BLaER1 treated with 17β-estradiol and CSF1 and Interleukin-3, amounts not matched to agents 10 nM and 100 nM (cell line): Measurements from ENCODE around the gene PRORP.
"Not testable (repeated sequence)": the region's sequence is repeated elsewhere in the genome, so short reads cannot be mapped to it uniquely, and the experiment has no call there.

Source experiments
- H3K27ac ChIP-seq, 11 experiments: shearing (Covaris generic); formaldehyde crosslinking; 2 replicates each; pipeline ENCODE4 v1.8.1; 2022
- H3K27me3 ChIP-seq, 11 experiments: shearing (Covaris generic); formaldehyde crosslinking; 2 replicates each; pipeline ENCODE4 v1.8.1; 2022
- H3K36me3 ChIP-seq, 11 experiments: shearing (Covaris generic); formaldehyde crosslinking; 2 replicates each; pipeline ENCODE4 v1.8.1; 2022
- H3K4me1 ChIP-seq, 10 experiments: shearing (Covaris generic); formaldehyde crosslinking; 2 replicates each; pipeline ENCODE4 v1.8.1; 2022
- H3K4me2 ChIP-seq, 11 experiments: shearing (Covaris generic); formaldehyde crosslinking; 2 replicates each; pipeline ENCODE4 v1.8.1; 2022
- H3K4me3 ChIP-seq, 10 experiments: shearing (Covaris generic); formaldehyde crosslinking; 2 replicates each; pipeline ENCODE4 v1.8.1; 2022
- H3K9ac ChIP-seq, 11 experiments: shearing (Covaris generic); formaldehyde crosslinking; 2 replicates each; pipeline ENCODE4 v1.8.1; 2022
- H3K9me3 ChIP-seq, 11 experiments: shearing (Covaris generic); formaldehyde crosslinking; replicated peaks in 1 of 11; 2 replicates each; pipeline ENCODE4 v1.8.1; 2022
- H4K20me1 ChIP-seq, 11 experiments: shearing (Covaris generic); formaldehyde crosslinking; 2 replicates each; pipeline ENCODE4 v1.8.1; 2022
- Cebpa-rat ChIP-seq, 11 experiments: shearing (Covaris generic); IDR thresholded peaks; 2 replicates each; pipeline ENCODE4 v1.8.1; 2022

The PRORP gene

DNA sequence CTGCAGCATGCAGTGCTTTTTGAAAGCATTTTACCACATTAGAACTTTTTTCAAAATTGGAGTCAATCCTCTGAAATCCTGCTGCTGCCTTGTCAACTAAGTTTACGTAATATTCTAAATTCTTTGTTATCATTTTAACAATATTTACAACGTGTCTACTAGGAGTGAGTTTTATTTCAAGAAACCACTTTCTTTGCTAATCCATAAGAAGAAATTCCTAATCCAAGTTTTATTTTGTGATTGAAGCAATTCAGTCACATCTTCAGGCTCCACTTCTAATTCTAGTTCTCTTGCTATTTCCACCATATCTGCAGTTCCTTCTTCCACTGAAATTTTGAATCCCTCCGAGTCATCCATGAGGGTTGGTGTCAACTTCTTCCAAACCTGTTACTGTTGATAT lies 25.4 kb downstream of the PRORP start:
- no peak for TF ChIP-seq Cebpa-rat (IDR thresholded peaks at IDR 0.05)
- H4K20me1 ChIP-seq: no peaks in the 10 kb centered on the region; a peak in 1 of 22 replicates
- no peaks in the 10 kb centered on the region for H3K27me3 ChIP-seq
- H3K4me3 ChIP-seq: no peak overlapping the region
- peaks cover 58 to 93% (median 76%) of the 10 kb centered on the region in 11 experiments for H3K36me3 ChIP-seq
- no peaks in the 10 kb centered on the region for H3K4me1 ChIP-seq
- H3K9me3 ChIP-seq: peaks cover 5 to 23% (median 18%) of the 10 kb centered on the region in 11 experiments; a peak in 20 of 22 replicates
- no peak overlapping the region for H3K9ac ChIP-seq
- H3K27ac ChIP-seq: no peak overlapping the region
- no peak overlapping the region for H3K4me2 ChIP-seq

DNA sequence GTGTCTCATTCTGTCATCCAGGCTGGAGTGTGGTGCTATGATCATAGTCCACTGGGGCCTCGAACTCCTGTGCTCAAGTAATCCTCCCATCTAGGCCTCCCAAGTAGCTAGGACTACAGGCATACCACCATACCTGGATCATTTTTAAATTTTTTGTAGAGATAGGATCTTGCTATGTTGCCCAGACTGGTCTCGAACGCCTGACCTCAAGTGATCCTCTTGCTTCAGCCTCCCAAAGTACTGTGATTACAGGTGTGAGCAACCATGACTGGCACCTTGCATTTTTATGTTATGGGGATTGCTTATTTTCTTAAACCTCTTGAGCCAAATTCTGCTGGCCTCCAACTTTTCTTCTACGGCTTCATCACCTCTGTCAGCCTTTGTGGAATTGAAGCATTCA lies 26.9 kb downstream of the PRORP start:
- no peak for TF ChIP-seq Cebpa-rat (IDR thresholded peaks at IDR 0.05)

DNA sequence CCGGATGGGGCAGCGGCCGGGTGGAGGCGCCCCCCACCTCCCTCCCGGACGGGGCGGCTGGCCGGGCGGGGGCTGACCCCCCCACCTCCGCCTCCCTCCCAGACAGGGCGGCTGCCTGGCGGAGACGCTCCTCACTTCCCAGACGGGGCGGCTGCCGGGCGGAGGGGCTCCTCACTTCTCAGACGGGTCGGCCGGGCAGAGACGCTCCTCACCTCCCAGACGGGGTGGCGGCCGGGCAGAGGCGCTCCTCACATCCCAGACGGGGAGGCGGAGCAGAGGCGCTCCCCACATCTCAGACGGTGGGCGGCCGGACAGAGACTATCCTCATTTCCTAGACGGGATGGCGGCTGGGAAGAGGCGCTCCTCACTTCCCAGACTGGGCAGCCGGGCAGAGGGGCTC lies 30.2 kb downstream of the PRORP start:
- H4K20me1 ChIP-seq, H3K4me3 ChIP-seq, H3K27ac ChIP-seq, H3K4me2 ChIP-seq, H3K9ac ChIP-seq, H3K27me3 ChIP-seq: not testable (repeated sequence)
- Histone ChIP-seq H3K9me3 (peaks cover 5 to 29% (median 21%) of the 10 kb centered on the region in 11 experiments; a peak in 20 of 22 replicates), H3K4me1 (peaks cover 20 to 41% (median 28%) of the 10 kb centered on the region in 10 experiments), H3K36me3 (peaks cover 24 to 50% (median 40%) of the 10 kb centered on the region in 11 experiments)

More for the DNA sequence above, 26.9 kb downstream of the PRORP start:
- Histone ChIP-seq H3K9ac (no peak overlapping the region), H3K36me3 (peaks cover 45 to 81% (median 62%) of the 10 kb centered on the region in 11 experiments), H3K9me3 (peaks cover 5 to 29% (median 21%) of the 10 kb centered on the region in 11 experiments; a peak in 20 of 22 replicates), H3K4me2 (no peak overlapping the region), H3K4me1 (peaks cover 0 to 8% (median 0%) of the 10 kb centered on the region in 10 experiments; a peak in 7 of 20 replicates), H4K20me1 (no peaks in the 10 kb centered on the region; a peak in 1 of 22 replicates), H3K4me3 (no peak overlapping the region), H3K27ac (no peak overlapping the region), H3K27me3 (no peaks in the 10 kb centered on the region)

DNA sequence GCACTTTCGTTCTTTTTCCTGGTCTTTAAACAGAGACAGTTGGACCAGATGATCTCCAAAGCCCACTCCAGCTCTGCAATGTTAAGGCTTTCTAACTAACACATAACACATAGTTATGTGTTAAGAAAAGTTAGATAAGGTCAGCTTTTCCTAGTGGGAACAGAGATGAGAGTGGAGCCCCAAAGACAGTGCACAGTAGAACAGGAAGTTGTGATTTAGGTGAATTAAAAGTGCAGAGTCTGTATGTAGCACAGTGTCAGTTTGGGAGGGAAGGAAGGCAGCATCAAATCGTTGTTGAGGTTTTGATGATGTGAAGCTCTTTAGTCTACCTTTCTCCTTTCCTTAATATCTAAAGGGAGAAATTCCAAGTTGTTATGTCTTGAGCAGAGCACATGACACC lies 31.7 kb downstream of the PRORP start:
- Histone ChIP-seq H3K9ac (no peak overlapping the region), H3K4me3 (no peak overlapping the region), H3K9me3 (peaks cover 5 to 20% (median 12%) of the 10 kb centered on the region in 11 experiments; a peak in 20 of 22 replicates), H3K36me3 (peaks cover 26 to 51% (median 33%) of the 10 kb centered on the region in 11 experiments; a peak in 21 of 22 replicates), H3K27me3 (no peaks in the 10 kb centered on the region), H3K4me1 (peaks cover 20 to 54% (median 28%) of the 10 kb centered on the region in 10 experiments), H3K4me2 (peak overlapping the region in 3 of 11 experiments; percentile 75 to 85 (median 78); a peak in 6 of 22 replicates), H3K27ac (peak overlapping the region in 2 of 11 experiments; percentile 16 to 33; a peak in 3 of 22 replicates), H4K20me1 (no peaks in the 10 kb centered on the region)
- TF ChIP-seq Cebpa-rat (IDR thresholded peaks at IDR 0.05): no peak

DNA sequence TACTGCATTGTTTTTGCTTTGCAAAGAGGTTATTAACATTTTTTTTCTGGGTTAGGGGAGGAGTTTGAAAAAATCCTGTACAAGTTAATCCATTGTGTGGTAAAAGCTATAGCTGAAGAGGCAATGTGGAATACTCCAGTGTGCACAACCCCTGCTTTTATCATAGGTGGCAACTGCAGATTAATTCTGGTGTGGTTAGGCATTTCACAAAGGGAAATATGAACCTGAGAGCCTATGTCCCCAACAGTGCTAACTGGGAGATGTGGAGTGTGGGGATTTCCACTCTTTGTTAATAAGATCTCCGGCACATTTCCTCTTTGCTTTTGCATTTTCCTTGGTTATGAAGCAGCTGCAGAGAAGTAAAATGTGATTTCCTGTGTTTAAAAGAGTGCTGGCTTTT lies 33.6 kb downstream of the PRORP start:
- H3K4me3 ChIP-seq: peak overlapping the region in 1 of 10 experiments; percentile 9; a peak in 1 of 20 replicates
- H3K9ac ChIP-seq: peak overlapping the region in 9 of 11 experiments; percentile 33 to 67 (median 48); a peak in 16 of 22 replicates
- peaks cover 20 to 74% (median 32%) of the 10 kb centered on the region in 10 experiments for H3K4me1 ChIP-seq
- H3K27me3 ChIP-seq: no peaks in the 10 kb centered on the region
- H3K4me2 ChIP-seq: peak overlapping the region; percentile 34 to 85 (median 61)
- H3K27ac ChIP-seq: peak overlapping the region; percentile 18 to 78 (median 67); a peak in 20 of 22 replicates
- H3K9me3 ChIP-seq: peaks cover 5 to 16% (median 12%) of the 10 kb centered on the region in 11 experiments; a peak in 20 of 22 replicates
- peaks cover 18 to 52% (median 27%) of the 10 kb centered on the region in 11 experiments; a peak in 21 of 22 replicates for H3K36me3 ChIP-seq
- TF ChIP-seq Cebpa-rat (IDR thresholded peaks at IDR 0.05): no peak
- H4K20me1 ChIP-seq: 0 out of 22 replicates have a peak, but pooled peaks cover 0 to 4% (median 0%) of the 10 kb centered on the region in 11 experiments

DNA sequence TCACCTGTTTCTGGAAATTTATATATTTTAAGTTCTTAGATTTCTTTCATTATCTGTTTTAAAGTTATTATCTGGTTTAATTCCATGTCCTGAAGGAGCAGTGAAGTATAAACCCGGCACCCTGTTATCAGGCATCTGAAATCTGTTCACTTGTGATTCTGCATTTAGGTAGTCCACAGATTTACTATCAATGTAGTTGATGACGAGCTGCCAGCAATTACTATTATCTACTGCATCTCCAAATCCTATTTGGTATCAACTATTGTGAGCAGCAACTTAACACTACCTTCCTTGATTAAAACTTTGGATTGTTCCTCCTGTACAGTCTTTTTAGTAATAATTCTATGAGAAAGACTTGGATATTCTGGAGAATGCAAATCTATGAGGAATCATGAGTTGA lies 36.1 kb downstream of the PRORP start:
- Histone ChIP-seq H3K9ac (no peak overlapping the region), H4K20me1 (0 out of 22 replicates have a peak, but pooled peaks cover 0 to 4% (median 0%) of the 10 kb centered on the region in 11 experiments), H3K4me3 (no peak overlapping the region), H3K36me3 (peaks cover 11 to 33% (median 20%) of the 10 kb centered on the region in 11 experiments; a peak in 21 of 22 replicates), H3K4me1 (peaks cover 20 to 88% (median 32%) of the 10 kb centered on the region in 10 experiments), H3K27me3 (no peaks in the 10 kb centered on the region), H3K4me2 (no peak overlapping the region; a peak in 1 of 22 replicates), H3K9me3 (no peaks in the 10 kb centered on the region), H3K27ac (no peak overlapping the region)
- TF ChIP-seq Cebpa-rat (IDR thresholded peaks at IDR 0.05): no peak

DNA sequence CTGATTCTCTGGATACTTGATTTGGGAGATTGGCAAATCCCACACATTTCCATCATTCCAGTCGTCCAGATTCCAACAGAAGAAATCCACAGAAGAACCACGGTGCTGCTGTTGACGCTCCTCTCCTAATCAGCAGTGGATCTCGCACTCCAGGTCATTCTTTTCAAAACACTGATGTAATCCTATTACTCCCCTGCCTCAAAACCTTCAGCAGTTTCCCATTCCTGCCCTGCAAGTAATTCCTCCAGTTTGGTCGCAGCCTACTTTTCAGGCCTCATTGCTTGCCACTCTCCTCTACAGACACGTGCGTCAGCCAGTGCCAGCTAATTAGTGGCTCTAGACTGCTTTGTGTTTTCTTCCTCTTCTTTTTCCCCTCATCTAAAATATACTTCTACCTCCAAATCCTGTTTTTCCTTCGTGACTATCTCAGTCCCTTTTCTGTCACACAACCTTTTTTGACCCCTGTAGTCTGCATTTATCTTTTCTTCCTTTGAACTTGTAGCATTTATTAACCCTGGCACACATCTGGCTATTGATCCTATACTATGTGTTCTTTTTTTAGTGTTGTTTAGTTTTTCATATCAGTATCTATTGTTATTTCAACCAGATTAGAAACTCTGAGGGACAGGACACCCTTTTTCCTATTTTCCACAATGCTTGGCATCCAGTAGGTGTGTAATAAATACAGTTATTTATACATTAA lies 36.8 kb downstream of the PRORP start:
- 0 out of 22 replicates have a peak overlapping the region, but pooled peaks of 1 of the 11 experiments have one; percentile 9 for H3K27ac ChIP-seq
- 0 out of 22 replicates have a peak, but pooled peaks cover 0 to 4% (median 0%) of the 10 kb centered on the region in 11 experiments for H4K20me1 ChIP-seq
- H3K4me2 ChIP-seq: peak overlapping the region in 3 of 11 experiments; percentile 47 to 61 (median 53); a peak in 5 of 22 replicates
- H3K9me3 ChIP-seq: no peaks in the 10 kb centered on the region
- peaks cover 13 to 37% (median 23%) of the 10 kb centered on the region in 11 experiments for H3K36me3 ChIP-seq
- H3K9ac ChIP-seq: no peak overlapping the region
- no peak for TF ChIP-seq Cebpa-rat (IDR thresholded peaks at IDR 0.05)
- H3K4me1 ChIP-seq: peaks cover 20 to 82% (median 31%) of the 10 kb centered on the region in 10 experiments
- H3K27me3 ChIP-seq: no peaks in the 10 kb centered on the region
- H3K4me3 ChIP-seq: no peak overlapping the region

DNA sequence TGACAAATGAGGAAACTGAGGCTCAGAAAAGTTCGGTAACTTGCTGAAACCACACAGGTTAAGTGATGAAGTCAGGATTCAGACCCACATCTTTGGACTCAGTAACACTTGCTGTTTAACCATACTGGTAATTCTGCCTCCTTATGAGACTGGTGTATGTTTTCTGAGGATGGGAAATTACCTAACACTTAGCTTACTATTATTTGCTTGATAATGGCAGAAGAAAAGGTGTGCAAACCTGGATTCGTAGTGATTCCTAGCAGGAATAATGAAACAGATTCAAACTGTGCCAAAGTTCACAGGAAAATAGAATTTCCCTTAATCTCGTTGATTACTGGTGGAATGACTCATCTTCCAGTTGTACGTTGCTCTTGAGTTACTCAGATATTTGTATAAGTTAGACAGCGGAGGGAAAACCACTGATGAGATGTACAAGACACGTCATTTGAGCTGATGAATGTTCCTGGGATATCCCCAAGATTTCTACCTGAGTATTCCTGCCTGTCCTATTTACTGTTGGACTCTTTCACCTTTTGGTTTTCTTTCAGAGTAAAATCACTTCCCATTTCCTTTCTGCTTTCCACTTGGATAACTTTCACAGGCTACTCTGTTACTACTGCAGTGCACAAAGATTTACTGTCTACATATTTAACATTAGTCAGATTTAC lies 37.5 kb downstream of the PRORP start:
- Histone ChIP-seq H3K36me3 (peaks cover 21 to 41% (median 31%) of the 10 kb centered on the region in 11 experiments), H3K9me3 (no peaks in the 10 kb centered on the region), H3K27me3 (no peaks in the 10 kb centered on the region), H4K20me1 (0 out of 22 replicates have a peak, but pooled peaks cover 0 to 4% (median 0%) of the 10 kb centered on the region in 11 experiments), H3K4me1 (peaks cover 20 to 74% (median 29%) of the 10 kb centered on the region in 10 experiments), H3K27ac (0 out of 22 replicates have a peak overlapping the region, but pooled peaks of 1 of the 11 experiments have one; percentile 9), H3K9ac (no peak overlapping the region), H3K4me3 (no peak overlapping the region), H3K4me2 (peak overlapping the region in 4 of 11 experiments; percentile 13 to 61 (median 50); a peak in 7 of 22 replicates)
- TF ChIP-seq Cebpa-rat (IDR thresholded peaks at IDR 0.05): no peak
